GM19099 (cell line): ENCODE results near the gene ELOA.

Experiments used
- POLR2A ChIP-seq: IDR thresholded peaks from 3 replicates; pipeline ENCODE4 v1.6.1; 2011; ENCODE audit warnings: low read depth; ENCODE audit not compliant: insufficient read length; ENCODE audit errors: extremely low read depth

ELOA gene

GRCh38 chr1:23743287-23744152 is at the start of gene ELOA:
Gene ELOA, plus strand, starts transcription at chr1:23743471. Its CDS starts 33 bp downstream, at chr1:23743504.
- TF ChIP-seq POLR2A, result peak; percentile 93

GRCh38 chr1:23693599-23693998 is 49.7 kb upstream of the ELOA start:
- TF ChIP-seq POLR2A, result no peak

- TF ChIP-seq POLR2A, result no peak
These were observed 48.9 kb upstream of the ELOA start for GRCh38 chr1:23694371-23694770.

GRCh38 chr1:23695667-23696066 is 47.6 kb upstream of the ELOA start:
- no peak for TF ChIP-seq POLR2A

- TF ChIP-seq POLR2A, result no peak
These were observed 46.8 kb upstream of the ELOA start for GRCh38 chr1:23696335-23696989.

- no peak for TF ChIP-seq POLR2A
These were observed 44.8 kb upstream of the ELOA start for GRCh38 chr1:23698466-23698865.

- peak; percentile 1 for TF ChIP-seq POLR2A
These were observed 43.7 kb upstream of the ELOA start for GRCh38 chr1:23699280-23700179.

- TF ChIP-seq POLR2A, result no peak
These were observed 42.0 kb upstream of the ELOA start for GRCh38 chr1:23701310-23701709.

- peak; percentile 5 for TF ChIP-seq POLR2A
These were observed 41.3 kb upstream of the ELOA start for GRCh38 chr1:23701996-23702395.

- TF ChIP-seq POLR2A, result no peak
These were observed 38.3 kb upstream of the ELOA start for GRCh38 chr1:23704834-23705495.

GRCh38 chr1:23709229-23709628 is 34.0 kb upstream of the ELOA start:
- TF ChIP-seq POLR2A, result no peak

- TF ChIP-seq POLR2A, result no peak
These were observed 24.8 kb upstream of the ELOA start for GRCh38 chr1:23718482-23718881.

GRCh38 chr1:23719162-23719820 is 24.0 kb upstream of the ELOA start:
- TF ChIP-seq POLR2A, result no peak
